NCI-H2081 treated with DMSO at 0.1 percent for 48 hours (cell line): Measurements from ENCODE around the gene PDYN.
"Not testable (repeated sequence)": the region's sequence is repeated elsewhere in the genome, so short reads cannot be mapped to it uniquely, and the experiment has no call there.

Experiments
- DNase-seq: peaks from one replicate; lab custom pipeline; 2025; lab: John Stamatoyannopoulos, UW

PDYN gene

DNA sequence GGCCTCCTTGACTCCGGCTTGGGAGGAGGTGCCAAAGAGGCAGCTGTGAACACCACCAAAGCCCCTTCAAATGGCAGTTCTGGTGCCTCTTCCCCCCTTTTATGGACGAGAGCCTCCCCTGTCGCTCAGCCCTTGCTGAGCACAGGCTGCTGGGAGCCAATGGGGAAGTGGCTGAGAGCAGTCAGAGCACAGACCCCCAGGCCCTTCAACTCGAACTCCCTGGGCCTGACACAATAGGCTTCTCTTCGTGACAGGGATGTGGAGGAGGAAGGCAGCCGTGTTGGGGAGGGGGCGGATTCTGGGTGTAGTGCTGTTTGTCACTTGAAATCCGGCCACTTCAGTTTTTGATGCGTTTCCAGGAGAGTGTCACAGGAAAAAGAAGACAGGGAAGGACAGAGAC lies at the start of gene PDYN:
PDYN (minus strand) TSS at position 73 of the 400 bp plus-strand sequence. CDS start 10,974 bp downstream, outside the sequence.
- DNase-seq = no peak

DNA sequence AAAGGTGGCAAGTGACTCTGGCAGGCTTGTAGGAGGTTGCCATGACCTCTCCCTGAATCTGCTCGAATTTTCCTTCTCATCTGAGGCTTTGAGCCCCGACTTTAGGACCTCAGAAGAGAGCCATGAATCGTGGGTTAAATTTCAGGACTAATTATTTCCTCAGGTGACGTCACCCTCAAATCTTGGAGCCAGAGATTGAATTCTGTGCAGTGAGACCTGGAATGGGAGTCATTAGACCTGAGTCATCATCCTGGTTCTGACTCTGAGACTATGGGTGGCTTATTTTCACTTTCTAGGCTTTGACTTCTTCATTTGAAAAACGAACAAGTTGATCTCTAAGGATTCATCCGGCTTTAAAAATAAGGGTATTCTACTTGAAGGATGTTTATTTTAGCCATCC lies 48.5 kb upstream of the PDYN start:
- DNase-seq = no peak

DNA sequence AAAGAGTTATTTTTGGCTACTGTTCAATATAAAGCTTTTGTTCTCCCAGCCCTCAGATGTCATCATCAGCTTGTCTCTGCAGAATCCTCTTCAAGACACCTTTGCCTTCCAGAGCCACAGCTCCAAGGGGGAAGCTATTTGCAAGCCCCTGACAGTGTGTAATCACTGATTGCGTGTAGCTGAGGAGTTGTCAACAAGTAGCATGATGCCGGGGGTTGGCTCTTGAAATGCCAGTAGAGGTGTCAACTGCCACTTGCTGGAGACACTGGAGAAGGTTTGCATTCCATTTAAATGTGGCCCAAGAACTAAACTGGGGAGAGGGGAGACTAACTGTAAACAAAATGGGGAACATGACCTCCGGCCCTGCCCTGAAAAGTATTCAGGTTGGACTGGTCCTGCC lies 44.3 kb upstream of the PDYN start:
- no peak for DNase-seq

DNA sequence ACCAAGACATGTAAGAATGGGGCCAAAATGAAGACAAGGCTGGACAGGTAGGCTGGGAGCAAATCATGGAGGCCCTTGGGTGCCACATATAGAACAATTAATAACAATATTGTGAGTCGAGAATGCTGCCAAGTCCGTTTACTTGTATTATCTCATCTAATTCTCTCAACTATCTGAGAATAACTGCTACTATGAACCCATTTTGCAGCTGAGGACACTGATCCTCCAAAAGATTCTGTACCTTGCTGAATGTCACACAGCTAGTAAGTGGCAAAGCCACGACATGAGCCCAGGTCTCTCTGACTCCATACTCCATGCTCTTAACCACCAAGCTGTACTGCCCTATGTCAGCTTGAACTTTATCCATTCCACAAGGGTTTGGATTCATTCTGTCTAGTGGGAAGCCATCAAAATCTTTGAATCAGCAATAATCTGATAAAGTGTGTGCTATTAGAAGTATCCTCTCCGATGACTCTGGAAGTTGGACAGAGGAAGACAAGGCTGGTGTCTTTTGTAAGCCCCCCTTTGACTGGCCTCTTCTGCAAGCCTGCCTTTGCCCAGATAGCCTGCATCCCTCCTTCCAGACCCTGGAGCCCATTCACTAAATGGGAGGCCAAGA lies 43.5 kb upstream of the PDYN start:
- no peak for DNase-seq

DNA sequence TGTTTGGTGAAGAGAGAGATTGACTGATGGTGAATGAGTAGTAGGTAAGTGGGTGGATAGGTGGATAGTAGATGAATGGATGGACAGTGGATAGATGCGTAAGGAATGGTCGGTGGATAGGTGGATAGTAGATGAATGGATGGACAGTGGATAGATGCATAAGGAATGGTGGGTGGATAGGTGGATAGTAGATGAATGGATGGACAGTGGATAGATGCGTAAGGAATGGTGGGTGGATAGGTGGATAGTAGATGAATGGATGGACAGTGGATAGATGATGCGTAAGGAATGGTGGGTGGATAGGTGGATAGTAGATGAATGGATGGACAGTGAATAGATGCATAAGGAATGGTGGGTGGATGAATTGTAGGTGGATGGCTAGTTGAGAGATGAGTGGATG lies 42.5 kb upstream of the PDYN start:
- DNase-seq = not testable (repeated sequence)

DNA sequence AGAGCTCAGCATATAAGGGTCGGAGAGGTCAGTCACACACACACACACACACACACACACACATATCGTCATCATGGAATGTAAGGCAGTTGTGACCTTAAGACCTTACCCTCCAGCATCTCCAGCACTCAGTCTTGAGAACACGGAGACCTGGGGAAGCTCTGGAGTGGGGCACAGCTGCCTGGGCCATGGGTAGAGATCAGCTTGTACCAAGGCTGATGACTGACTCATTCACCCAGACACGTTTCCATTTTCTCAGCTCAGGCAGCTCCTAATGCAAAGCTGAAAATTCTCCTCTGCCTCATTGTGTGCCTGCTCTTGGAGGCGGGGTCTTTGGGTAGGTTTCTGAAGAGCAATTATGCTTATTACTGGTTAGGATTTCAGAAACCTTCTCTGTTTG lies 38.3 kb upstream of the PDYN start:
- DNase-seq = no peak

DNA sequence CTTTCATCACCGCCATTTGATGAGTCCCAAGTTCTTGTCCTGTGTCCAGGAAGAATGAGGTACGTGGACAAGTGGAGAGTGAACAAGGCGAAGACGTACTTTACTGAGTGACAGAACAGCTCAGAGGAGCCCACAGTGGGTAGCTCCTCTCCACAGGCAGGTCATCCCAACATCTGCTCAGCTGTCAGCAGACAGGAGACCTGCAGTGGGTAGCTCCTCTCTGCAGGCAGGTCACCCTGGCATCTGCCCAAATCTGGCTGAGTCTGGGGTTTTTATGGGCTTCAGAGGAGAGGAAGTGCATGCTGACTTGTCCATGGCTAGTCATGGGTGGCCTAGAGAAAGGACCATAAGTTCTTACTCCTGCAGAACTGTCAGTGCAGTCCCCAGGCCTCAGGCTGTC lies 32.7 kb upstream of the PDYN start:
- DNase-seq = no peak

DNA sequence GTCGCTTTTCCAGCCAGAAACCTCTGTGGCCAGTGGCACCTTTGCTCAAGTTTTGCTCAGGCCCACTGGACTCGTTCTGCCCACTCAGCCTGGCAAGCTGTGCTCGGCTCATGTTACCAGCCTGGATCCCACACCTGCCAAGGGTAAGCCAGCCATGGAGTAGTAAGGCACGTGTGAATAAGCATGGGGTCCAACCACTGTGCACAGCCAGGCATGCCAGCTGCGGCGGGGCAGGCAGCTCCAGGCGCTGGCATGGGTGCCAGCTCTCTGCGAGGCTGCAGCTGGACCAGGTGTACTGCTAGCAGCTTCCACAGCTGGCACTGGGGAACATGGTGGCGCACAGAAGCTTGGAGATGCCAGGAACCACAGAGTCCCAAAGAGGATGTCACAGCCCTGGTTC lies 32.1 kb upstream of the PDYN start:
- no peak for DNase-seq

DNA sequence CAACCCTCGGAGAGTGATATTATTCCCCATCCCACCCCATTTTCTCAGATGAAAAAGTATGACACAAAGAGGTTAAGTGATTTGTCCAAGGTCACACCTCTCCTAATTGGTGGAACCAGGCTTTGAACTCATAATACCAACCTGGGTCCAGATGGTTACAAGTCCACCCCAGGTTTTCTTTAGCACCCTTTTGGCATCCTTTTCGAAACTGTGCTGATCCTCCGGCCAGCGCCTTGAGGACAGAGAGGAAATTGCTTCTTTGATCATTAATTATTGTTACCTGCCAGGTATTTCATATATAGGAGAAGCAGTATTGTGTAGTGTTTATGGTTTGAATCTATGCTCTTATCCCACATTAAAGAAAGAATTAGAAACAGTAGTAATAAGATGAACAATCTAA lies 29.3 kb upstream of the PDYN start:
- DNase-seq = no peak

DNA sequence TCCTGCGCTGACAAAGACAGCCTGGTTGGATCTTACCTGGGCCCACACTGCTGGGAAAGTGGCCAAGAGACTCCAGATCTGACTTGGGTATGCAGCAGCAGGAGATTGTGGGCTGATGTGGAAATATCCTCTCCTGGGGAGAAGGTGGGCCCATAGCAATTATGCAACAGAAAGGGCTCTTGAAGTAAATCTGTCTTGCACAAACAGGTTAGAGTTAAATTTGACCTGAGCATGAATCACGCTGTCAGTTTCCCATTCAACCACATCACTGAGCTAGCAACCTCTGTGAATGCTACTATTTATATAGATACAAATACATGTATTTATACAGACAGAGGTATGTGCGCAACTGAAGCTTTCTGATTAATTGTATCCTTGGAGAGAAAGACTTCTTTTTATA lies 28.3 kb upstream of the PDYN start:
- no peak for DNase-seq

DNA sequence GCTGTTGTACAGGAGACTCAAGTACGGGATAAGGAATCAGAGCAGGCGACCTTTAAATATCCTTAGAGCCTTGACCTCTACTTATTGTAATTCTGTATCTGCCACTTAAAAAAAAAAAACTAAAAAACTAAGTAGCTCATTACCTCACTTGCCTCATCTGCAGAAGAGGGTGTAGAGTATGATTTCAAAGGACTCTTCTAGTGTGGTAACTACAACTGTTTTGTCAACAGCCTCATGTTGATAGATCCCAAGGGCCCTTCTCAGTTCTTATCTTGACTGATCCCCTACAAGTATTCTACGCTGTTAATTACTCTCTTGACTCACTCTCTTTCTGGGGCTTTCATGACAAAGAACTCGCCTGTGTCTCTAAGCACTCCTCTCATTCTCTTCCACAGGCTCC lies 16.7 kb upstream of the PDYN start:
- no peak for DNase-seq

DNA sequence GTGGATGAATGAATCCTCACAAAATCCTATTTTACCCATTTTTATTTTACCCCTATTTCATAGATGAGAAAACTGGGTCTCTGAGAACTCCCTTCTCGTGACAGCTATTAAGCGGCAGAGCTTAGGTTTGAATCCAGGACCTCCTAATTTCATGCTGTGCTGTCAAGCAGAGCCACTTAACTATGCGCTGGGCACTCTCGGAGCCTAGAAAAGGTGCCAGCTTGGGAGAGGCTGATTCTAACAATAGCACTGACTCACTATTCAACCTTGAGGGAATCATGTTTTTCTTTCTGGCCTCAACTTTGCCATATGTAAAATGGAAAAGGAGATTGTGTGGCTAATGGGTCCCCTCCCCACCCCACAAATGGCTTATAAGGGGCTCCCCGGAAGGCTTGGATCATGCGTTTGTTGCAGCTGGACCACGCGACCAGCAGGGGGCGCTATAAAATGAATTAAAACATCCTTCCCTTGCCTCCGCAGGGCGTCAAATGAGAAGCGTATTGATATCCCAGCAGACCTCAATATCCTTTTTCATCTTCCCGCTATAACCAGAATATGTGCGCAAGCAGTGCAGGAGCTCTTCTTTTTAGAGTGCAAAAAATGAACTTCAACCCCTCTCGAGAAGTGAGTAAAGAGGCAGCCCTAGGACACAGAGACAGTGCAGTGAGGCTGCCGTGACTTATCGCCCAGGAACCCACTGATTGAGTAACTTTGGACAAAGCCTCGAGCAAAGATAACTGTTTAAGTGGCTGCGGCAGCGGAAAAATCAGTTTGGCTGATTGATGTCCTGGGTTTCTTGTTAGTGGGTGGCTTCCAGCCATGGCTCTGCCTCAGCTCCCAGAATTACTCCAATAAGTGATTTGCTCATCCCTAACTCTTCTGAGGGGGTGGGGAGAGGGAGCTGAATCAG lies 12.8 kb upstream of the PDYN start:
- DNase-seq = no peak

DNA sequence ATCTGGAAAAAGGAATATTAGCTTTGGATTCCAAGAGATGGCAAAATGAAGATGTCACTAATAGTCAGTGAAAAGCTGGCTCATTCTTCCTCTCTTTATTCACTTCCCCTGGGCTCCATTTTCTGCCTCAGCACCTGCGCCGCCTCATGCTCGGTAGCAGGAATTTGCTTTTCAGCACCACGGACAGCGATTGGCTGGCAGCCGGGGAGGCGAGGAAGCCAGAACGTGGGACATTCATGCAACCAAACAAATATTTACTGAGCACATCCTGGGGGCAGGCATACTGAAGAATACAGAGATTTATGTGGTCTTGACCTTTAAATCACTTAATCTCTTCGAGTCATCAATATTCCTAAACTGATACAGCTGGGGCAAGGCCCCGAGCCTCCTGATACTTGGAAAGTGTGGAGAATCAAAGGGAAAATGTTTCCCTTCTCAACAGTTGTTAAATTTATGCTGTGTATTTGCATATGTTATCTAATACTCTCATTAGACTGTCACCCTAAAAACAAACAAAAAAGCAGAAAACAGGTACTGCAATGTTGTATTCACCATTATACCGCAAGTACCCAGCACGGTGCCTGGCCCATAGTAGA lies 12.1 kb upstream of the PDYN start:
- no peak for DNase-seq

DNA sequence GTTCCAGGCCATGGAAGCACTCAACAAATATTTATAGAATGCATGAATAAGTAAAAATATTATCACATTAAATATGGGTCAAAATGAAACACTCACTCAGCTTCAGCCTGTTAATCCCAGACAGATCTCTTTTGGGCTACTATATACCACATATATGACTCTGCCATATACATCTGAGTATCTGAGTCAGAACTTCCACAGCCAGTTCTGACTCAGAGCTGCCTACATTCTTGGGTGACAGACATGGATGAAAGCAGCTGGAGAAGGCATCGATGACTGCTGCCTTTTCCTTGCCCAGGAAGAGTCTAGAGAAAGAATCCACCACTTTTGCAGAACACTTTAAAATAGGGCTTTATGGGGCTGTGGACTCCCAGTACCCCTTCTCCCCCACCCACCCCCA lies 11.5 kb upstream of the PDYN start:
- no peak for DNase-seq

DNA sequence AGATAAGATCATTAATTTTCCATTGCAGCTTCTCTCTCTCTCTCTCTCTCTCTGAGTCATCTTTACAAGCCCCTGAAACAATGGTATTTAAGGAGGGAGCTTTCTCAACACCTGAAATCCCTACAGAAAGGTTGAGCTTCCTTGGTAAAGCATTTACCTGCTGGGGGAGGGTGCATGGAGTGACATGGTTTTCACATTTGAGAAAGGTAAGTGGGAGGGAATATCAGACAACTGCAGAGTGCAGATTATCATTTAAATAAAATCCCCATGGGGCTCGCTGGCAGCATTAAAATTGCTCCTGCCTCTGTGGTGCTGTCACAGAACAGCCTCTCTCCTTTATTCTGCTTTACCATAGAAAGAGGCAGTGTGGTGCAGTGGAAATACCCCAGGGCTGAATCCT lies 10.3 kb upstream of the PDYN start:
- DNase-seq = no peak

DNA sequence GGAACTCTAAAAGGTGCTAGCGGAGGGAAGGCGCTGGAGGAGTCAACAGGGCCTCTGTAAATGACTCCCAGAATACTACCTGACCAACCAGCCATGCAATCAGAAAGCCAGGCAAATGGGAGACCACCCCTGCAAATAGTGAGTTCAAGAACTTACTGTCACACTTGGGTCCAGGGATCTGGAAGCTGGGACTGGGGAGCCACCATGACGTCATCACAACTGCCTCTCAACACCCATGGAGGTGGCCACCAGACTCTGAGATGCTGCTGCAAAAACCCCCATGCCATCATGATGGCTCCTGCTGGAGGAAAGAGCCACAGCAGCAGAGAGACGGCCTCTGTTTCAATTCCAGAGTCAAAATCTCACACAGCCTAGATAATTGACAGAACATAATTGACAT lies 8.5 kb upstream of the PDYN start:
- DNase-seq = no peak

DNA sequence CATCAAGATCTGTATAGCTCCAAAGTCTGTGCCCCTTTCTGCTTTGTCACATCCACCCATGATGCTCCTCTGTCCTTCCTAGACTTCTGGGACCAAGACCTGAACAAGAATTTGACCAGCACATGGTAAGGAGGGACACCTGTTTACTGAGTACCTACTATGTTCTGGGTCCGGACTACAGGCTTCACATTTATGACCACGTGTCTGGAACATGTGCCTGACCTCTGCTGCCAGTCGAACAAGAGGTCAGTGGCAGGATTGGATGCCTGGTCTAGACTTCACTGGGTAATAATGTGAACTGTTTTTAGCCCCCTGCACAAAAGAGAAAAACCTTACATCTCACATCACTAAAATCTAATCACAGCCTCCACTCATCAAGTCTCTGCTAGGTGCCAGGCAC lies 7.3 kb upstream of the PDYN start:
- DNase-seq = no peak

DNA sequence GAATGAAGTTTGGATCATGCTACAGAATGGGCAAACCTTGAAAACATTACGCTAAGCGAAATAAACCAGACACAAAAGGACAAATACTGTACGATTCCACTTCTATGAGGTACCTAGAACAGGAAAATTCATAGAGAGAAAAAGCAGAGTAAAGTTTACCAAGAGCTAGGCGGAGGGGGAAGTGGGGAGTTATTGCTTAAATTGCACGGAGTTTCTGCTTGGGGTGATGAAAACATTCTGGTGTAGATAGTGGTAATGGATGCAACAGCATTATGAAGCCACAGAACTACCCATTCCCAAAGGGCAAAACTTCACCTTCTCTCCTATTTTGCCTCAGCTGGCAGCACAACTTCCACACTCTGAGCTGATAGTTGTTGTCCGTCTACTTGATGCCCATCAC lies 6.4 kb upstream of the PDYN start:
- no peak for DNase-seq

DNA sequence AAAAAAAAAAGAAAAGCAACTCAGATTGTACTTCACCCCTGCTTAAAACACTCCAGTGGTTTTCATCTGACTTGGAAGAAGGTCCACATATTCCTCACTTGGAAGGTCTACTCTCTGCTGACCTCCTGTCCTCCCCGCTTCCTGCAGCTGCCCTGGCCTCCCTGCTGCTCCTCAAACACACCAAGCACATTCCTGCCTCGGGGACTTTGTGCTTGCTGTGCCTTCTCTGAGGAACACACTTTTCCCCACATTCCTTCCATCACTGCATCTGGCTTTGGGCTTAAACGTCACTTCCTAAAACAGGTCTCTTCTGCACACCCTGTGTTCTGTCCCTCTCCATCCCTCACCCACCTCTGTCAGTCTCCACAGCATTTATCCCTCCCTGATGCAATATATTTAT lies 4.9 kb upstream of the PDYN start:
- no peak for DNase-seq

DNA sequence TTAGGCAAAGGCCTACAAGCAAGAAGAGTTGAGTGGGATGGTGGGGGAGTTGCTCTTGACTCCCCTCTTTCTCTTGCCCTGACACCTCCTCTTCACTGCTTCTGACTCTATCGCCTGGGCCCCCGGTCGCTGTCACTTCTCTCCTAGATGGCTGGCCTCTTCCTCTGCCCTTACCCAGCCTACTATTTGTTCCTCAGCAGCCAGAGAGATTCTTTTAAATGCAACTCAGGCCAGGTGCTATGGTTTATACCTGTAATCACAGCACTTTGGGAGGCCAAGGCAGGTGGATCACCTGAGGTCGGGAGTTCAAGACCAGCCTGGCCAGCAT lies 4.3 kb upstream of the PDYN start:
- no peak for DNase-seq

DNA sequence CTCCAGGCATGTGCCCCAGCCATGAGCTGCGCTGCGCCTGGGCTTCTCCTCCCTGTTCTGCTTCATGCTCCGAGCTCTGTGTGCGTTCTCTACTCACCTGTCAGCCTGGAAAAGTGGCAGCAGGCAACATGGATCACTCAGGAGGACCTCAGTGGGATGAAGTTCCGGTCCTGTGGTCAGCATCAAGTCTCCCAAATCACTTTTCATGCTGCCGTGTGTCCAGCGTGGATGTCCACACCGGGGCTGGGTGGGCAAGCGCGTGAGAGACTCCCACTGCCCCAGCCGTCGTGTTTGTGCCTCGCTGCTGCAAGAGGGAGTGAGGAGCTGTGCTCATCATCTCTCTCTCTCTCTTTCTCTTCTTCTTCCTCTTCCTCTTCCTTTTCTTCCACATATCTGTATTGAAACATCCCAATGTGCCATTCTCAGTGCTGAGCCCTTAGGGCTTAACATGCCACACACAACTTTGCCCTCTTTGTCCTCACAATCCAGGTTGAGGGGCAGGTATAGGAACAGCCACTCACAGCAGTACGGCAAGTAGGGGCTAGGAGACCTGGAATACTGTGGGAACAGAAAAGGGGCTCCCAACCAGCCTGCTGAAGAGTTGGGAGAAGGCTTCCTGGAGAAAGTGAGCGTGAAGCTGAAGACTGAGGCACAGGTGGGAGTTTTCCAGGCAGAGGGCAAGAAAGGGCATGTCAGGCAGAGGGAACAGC lies 3.8 kb upstream of the PDYN start:
- DNase-seq = no peak

DNA sequence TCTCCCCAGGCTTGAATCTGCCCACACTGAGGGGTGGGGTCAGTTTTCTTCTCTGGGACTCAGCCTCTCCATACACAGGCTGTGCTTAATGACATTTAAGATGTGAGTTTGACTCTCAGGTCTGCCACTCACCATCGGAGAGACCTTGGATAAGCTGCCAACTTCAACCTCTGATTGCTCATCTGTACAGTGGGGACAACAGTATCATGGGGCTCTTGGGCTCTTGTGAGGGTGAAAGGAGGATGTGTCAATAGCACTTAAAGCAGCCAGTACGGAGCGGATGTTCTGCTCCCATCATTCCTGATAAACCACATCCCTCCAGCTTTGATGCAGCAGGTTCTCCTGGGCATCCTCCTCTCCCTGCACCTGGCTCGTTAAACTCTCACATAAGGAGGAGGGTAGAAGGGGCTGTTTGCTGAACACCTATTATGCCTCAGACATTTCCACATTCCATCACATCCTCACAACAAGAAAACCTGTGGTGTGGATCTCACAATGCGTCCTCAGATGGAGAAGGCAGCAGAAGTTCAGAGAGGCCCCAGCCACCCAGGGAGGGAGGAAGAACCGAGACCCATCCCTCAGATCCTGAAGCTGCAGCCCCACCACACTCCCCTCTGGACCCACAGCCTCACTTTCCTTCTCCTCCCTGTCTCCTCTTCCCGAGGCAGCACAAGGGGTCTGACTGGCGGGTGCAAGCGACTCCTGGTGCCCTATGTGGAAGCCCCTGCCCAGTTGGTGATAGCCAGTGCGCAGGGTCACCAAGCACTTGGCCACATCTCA lies 1.9 kb upstream of the PDYN start:
- no peak for DNase-seq
